ENCODE measurements around the gene SULT6B1.

DNA sequence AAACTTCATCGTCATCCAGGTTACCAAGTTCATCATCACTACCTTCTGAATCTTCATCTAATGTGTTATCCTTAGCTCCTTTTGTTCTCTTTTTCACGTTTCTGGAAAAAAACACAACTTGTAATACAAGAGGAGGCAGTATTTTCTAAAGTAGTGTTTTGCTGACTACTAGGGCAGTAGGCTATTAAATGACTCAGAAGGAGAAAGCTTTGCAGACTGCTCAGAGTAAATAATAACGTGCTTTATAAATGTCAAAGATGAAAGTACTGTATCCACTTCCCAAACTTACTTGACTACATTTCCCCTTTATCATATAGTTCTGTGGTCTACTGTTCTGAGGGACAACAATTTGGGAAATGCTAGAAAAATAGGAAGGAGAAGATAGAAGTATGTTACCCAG is 23.5 kb upstream of the SULT6B1 start:
- TF ChIP-seq, protein P1, sequence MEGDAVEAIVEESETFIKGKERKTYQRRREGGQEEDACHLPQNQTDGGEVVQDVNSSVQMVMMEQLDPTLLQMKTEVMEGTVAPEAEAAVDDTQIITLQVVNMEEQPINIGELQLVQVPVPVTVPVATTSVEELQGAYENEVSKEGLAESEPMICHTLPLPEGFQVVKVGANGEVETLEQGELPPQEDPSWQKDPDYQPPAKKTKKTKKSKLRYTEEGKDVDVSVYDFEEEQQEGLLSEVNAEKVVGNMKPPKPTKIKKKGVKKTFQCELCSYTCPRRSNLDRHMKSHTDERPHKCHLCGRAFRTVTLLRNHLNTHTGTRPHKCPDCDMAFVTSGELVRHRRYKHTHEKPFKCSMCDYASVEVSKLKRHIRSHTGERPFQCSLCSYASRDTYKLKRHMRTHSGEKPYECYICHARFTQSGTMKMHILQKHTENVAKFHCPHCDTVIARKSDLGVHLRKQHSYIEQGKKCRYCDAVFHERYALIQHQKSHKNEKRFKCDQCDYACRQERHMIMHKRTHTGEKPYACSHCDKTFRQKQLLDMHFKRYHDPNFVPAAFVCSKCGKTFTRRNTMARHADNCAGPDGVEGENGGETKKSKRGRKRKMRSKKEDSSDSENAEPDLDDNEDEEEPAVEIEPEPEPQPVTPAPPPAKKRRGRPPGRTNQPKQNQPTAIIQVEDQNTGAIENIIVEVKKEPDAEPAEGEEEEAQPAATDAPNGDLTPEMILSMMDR (conservative IDR thresholded peaks at IDR 0.05), result no peak
- no peak for TF ChIP-seq EZH2 (IDR thresholded peaks at IDR 0.05; ENCODE audit: low read depth)

All from PC-9 (cell line).